SK-N-SH (cell line): ENCODE measurements around the gene HOXD10.

Source experiments
- CHD2 ChIP-seq: fragments of 150-350 bp; IDR thresholded peaks from 2 replicates; pipeline ENCODE4 v1.6.1; 2018; ENCODE audit warnings: low read length; ENCODE audit not compliant: partially characterized antibody
- CTCF ChIP-seq: fragments of 200-600 bp; sonication (generic); IDR thresholded peaks from 2 replicates; pipeline ENCODE4 v1.6.1; 2017; ENCODE audit warnings: antibody characterized with exemption, mild to moderate bottlenecking, moderate library complexity
- EZH2phosphoT487 ChIP-seq: fragments of 200-600 bp; sonication (generic); IDR thresholded peaks from 2 replicates; pipeline ENCODE4 v1.6.1; 2017; ENCODE audit warnings: low read depth, mixed run types, mild to moderate bottlenecking, antibody characterized with exemption, moderate library complexity, borderline replicate concordance
- GABPA ChIP-seq: IDR thresholded peaks from 2 replicates; pipeline ENCODE4 v1.4.0; 2012; ENCODE audit warnings: low read depth, mild to moderate bottlenecking
- TAF1 ChIP-seq: IDR thresholded peaks from 2 replicates; pipeline ENCODE4 v1.6.1; 2012; ENCODE audit warnings: low read depth, mild to moderate bottlenecking, low read length, moderate library complexity, borderline replicate concordance
- TCF12 ChIP-seq: IDR thresholded peaks from 2 replicates; pipeline ENCODE4 v1.4.0; 2012
- YY1 ChIP-seq: IDR thresholded peaks from 2 replicates; pipeline ENCODE4 v1.4.0; 2012; ENCODE audit warnings: low read depth, mild to moderate bottlenecking

GRCh38 chr2:176089843-176090395 is 26.7 kb upstream of the HOXD10 start:
- no peak for TF ChIP-seq YY1
- TF ChIP-seq TAF1, result no peak
- TF ChIP-seq CTCF, result no peak
- TF ChIP-seq CHD2, result no peak
- no peak for TF ChIP-seq GABPA
- no peak for TF ChIP-seq TCF12
- no peak for TF ChIP-seq EZH2phosphoT487
